HG03064 (cell line): ENCODE measurements around the gene MYO9B.

Experiments
- ATAC-seq: cut with Tn5 transposase; IDR thresholded peaks from one replicate; pipeline ENCODE4 v1.9.1; 2021; ENCODE audit warnings: low read depth; ENCODE audit not compliant: unreplicated experiment

MYO9B gene

DNA sequence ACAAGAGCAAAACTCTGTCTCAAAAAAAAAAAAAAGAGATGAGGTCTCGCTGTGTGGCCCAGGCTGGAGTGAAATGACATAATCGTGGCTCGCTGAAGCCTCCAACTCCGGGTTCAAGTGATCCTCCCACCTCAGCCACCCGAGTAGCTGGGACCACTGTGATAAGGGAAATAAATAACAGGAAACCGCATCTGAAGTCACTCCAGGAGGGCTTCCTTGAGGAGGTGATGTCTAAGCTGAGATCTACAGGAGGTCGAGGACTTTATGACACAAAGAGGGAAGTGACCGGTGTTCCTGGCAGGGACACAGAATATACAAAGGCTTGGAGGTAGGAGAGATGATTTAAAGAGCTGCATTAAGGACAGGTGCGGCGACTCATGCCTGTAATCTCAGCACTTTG, 179.1 kb downstream of the MYO9B start:
- no peak for ATAC-seq

DNA sequence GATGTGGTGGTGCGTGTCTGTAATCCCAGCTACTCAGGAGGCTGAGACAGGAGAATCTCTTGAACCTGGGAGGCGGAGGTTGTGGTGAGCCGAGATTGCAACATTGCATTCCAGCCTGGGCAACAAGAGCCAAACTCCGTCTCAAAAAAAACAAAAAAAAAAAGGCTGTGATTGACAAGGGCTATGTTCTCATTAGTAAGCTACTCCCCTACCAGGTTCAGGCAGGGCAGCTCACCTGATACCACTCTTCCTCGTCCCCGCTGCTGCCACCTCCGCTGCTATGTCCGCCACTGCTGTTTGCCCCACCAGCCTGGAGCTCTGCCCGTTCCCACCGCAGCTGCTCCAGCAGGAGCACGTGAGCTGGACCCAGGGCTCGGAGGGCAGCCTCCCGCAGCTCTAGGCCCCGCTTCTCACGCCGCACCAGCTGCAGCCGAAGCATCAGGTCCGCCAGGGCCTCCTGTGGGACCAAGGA, 179.6 kb downstream of the MYO9B start:
- ATAC-seq = no peak

DNA sequence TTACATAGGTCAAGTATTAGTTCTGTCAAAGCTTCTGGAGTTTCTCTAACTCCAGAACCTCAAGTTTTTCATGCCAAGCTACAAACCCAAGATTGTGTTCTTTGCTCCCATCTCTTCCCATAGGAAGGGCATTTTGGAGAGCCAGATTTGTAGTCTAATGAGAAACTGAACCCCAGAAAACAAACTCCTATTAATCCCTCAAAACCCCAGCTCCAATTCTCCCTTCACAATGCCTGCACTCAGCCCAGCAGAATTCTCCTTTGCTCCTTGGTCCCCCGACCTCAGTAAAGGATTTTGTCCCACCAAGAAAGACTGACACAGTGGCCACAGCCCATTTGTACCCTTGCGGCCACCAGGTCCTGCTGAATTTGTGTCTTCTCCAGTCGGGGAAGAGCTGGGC, 180.6 kb downstream of the MYO9B start:
- no peak for ATAC-seq

DNA sequence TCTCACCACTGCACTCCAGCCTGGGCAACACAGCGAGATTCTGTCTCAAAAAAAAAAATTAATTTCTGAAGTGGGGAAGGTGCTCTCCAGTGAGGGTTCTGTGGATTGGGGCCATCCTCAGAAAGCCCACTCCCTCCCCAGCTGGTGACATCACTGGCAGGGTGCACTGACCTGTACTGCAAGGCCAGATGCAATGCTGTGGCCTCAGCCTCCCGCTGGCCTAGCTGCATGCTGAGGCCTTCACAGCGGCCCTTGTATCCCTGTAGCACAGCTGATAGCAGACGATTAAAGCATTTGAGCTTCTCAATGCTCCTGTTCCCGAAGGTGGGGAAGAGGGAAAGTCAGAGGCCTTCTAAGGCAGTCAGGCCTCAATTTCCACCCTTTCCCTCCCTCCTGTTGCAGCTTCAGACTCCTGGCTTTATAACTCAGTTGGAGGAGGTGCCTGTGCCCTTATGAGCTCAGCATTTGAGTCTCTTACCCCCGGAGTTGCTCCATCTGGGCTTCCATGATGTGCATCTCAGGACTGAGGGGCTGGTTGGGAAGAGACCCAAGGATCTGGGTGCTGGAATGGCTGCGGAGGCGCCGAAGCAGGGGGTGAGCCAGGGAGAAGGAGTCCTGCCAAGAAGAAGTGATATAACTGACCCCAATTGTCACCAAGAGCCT, 183.7 kb downstream of the MYO9B start:
- ATAC-seq = no peak

DNA sequence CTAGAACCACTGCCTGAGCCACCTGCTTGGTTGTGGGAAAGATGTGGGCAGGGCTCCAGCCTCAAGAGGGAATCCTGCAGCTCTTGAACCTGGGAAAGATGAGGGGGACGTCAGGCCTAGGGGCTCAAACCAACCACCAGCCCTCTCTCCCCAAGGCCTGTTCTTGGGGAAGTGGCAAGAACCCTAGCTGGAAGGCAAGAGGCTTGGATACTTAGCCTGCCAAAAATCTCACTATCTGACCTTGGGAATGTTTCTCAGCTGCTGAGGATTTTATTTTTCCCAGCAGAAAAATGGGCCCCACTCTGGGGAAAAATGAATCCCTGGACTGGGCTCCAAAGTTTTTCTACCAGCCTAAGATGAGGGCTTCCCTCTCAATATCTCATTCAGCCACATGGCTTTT, 184.4 kb downstream of the MYO9B start:
- ATAC-seq = no peak

DNA sequence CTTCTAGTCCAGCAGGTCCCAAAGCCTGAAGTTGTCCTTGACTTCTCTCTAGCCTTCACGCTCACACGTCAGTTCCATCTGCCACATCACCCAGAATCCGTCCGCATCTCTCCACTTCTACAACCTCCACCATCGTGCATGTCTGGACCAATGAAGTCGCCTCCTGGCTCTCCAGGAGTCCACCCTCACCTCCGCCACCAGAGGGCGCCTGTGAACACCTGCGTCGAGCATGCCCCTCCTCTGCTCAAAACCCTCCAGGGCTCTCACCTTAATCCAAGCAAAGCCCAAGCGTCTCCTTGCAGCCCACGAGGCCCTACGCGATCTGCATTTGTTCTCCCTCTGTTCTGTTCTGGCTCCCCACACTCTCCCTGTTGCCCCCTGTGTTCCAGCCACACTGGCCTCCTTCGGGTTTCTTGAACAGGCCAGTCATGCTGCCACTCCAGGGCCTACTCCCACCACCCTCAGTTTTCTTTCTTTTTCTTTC, 185.3 kb downstream of the MYO9B start:
- ATAC-seq = peak; percentile 66

DNA sequence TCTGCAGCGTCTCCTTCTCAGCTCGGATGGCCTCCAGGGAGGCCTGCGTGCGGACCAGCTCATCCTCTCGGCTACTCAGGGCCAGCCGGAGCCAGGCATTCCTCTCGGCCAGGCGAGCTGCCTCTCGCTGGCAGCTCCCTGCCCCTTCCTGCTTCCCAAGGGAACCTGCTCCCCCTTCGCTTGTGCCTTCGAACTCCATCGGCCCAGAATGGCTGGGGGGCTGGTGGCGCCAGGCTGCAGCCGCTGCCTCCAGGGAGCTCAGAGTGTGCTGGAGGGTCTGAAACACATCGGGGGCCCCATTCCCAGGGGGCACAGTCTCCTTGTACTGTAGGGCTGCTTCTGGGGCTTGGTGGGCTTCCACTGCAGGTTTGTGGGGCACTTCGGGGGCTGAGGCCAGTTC, 187.0 kb downstream of the MYO9B start:
- no peak for ATAC-seq
